WERI-Rb-1 (cell line): Measurements from ENCODE around the gene SLC2A4RG.

Source experiments
- DNase-seq: peaks from one replicate; pipeline ENCODE4 v3.0.0-alpha.2; 2020
- H3K27ac ChIP-seq: fragments of 250-450 bp; sonication (Bioruptor Pico); 2 replicates; pipeline ENCODE4 v1.5.1; 2020; ENCODE audit warnings: mild to moderate bottlenecking, moderate library complexity
- H3K27me3 ChIP-seq: fragments of 250-450 bp; sonication (Bioruptor Pico); 2 replicates; pipeline ENCODE4 v1.5.1; 2021; ENCODE audit warnings: mild to moderate bottlenecking, low read depth, moderate library complexity; ENCODE audit not compliant: insufficient read depth, severe bottlenecking
- H3K36me3 ChIP-seq: fragments of 250-450 bp; sonication (Bioruptor Pico); 2 replicates; pipeline ENCODE4 v1.5.1; 2020; ENCODE audit warnings: mild to moderate bottlenecking, moderate library complexity
- H3K4me3 ChIP-seq: 2 replicates; pipeline ENCODE4 v1.5.1; 2011; ENCODE audit warnings: low read depth, mild to moderate bottlenecking, control low read depth, low read length
- H3K9me3 ChIP-seq: fragments of 250-450 bp; sonication (Bioruptor Pico); 2 replicates; pipeline ENCODE4 v1.5.1; 2021; ENCODE audit warnings: mild to moderate bottlenecking, moderate library complexity; ENCODE audit not compliant: severe bottlenecking
- CTCF ChIP-seq: IDR thresholded peaks from 2 replicates; pipeline ENCODE4 v1.5.1; 2011; ENCODE audit warnings: low read depth, mild to moderate bottlenecking, control low read depth, inconsistent platforms, low read length

The SLC2A4RG gene

GRCh38 chr20:63789836-63790571 is 50.4 kb downstream of the SLC2A4RG start:
- H3K27ac ChIP-seq: no peak overlapping the region
- no peak overlapping the region for H3K4me3 ChIP-seq
- TF ChIP-seq CTCF: no peak
- DNase-seq: no peak
- no peaks in the 10 kb centered on the region for H3K9me3 ChIP-seq
- H3K36me3 ChIP-seq: no peaks in the 10 kb centered on the region
- H3K27me3 ChIP-seq: no peaks in the 10 kb centered on the region

- no peak overlapping the region for H3K4me3 ChIP-seq
- H3K27ac ChIP-seq: no peak overlapping the region
- H3K27me3 ChIP-seq: no peaks in the 10 kb centered on the region
- no peak for TF ChIP-seq CTCF
- H3K36me3 ChIP-seq: no peaks in the 10 kb centered on the region
- no peaks in the 10 kb centered on the region for H3K9me3 ChIP-seq
- no peak for DNase-seq
Measured at GRCh38 chr20:63790572-63791168, 51.1 kb downstream of the SLC2A4RG start.

GRCh38 chr20:63791497-63792156 is 52.1 kb downstream of the SLC2A4RG start:
- no peak for DNase-seq
- Histone ChIP-seq H3K4me3 (no peak overlapping the region), H3K36me3 (no peaks in the 10 kb centered on the region), H3K27ac (no peak overlapping the region), H3K27me3 (no peaks in the 10 kb centered on the region), H3K9me3 (no peaks in the 10 kb centered on the region)
- TF ChIP-seq CTCF: no peak

- H3K9me3 ChIP-seq: no peaks in the 10 kb centered on the region
- DNase-seq: no peak
- no peak overlapping the region for H3K4me3 ChIP-seq
- no peak for TF ChIP-seq CTCF
- H3K27ac ChIP-seq: no peak overlapping the region
- no peaks in the 10 kb centered on the region for H3K36me3 ChIP-seq
- H3K27me3 ChIP-seq: no peaks in the 10 kb centered on the region
Measured at GRCh38 chr20:63792866-63793265, 53.3 kb downstream of the SLC2A4RG start.
